K562 (cell line): ENCODE results near the gene SCYL1. TPM values are rescaled to one million over a fixed set of nuclear protein-coding genes. Genes with fewer than 3 reads are reported as not detected.

Experiments used
- ATF7 ChIP-seq: fragments of 450-650 bp; IDR thresholded peaks from 2 replicates; pipeline ENCODE4 v1.7.1; 2014; ENCODE audit warnings: mild to moderate bottlenecking, moderate library complexity
- CTBP1 ChIP-seq: fragments of 450-650 bp; IDR thresholded peaks from 2 replicates; pipeline ENCODE4 v1.6.1; 2016; ENCODE audit warnings: borderline replicate concordance
- E2F6 ChIP-seq, 2 experiments: IDR thresholded peaks; 2 replicates each; pipeline ENCODE4 v1.6.1; 2011; ENCODE audit warnings: borderline replicate concordance in 1 of 2, control low read depth in 1 of 2, low read depth in 1 of 2, low read length in 1 of 2, mild to moderate bottlenecking in 1 of 2, mixed read lengths in 1 of 2, moderate library complexity in 1 of 2; ENCODE audit not compliant: insufficient read depth in 1 of 2, insufficient read length in 1 of 2, poor library complexity in 1 of 2, severe bottlenecking in 1 of 2; ENCODE audit errors: extremely low read depth in 1 of 2
- ETS1 ChIP-seq: conservative IDR thresholded peaks from 2 replicates; pipeline ENCODE4 v1.6.1; 2011; ENCODE audit warnings: low read depth, mild to moderate bottlenecking, low read length; ENCODE audit not compliant: control insufficient read depth
- LEF1 ChIP-seq: fragments of 450-650 bp; IDR thresholded peaks from 2 replicates; pipeline ENCODE4 v1.6.1; 2016; ENCODE audit warnings: mild to moderate bottlenecking
- NRF1 ChIP-seq, 2 experiments: fragments of 450-650 bp; IDR thresholded peaks in 1 of 2; conservative IDR thresholded peaks in 1 of 2; 2 replicates each; pipeline ENCODE4 v1.6.1; 2014; ENCODE audit warnings: mild to moderate bottlenecking in 2 of 2
- POLR2G ChIP-seq: fragments of 200-400 bp; formaldehyde crosslinking; IDR thresholded peaks from 2 replicates; pipeline ENCODE4 v1.6.1; 2017; ENCODE audit warnings: low read depth, mild to moderate bottlenecking, antibody characterized with exemption, low read length, moderate library complexity
- RERE ChIP-seq: sonication (generic); formaldehyde crosslinking; IDR thresholded peaks from 2 replicates; pipeline ENCODE4 v1.8.0; 2023; ENCODE audit warnings: missing genetic modification reagents, mild to moderate bottlenecking, borderline replicate concordance
- SMARCA4 ChIP-seq: fragments of 450-650 bp; IDR thresholded peaks from 2 replicates; pipeline ENCODE4 v1.6.1; 2016
- TCF7 ChIP-seq: sonication (generic); IDR thresholded peaks from 2 replicates; pipeline ENCODE4 v1.6.1; 2016; ENCODE audit warnings: antibody characterized with exemption, borderline replicate concordance
- XRCC5 ChIP-seq: fragments of 200-400 bp; formaldehyde crosslinking; IDR thresholded peaks from 2 replicates; pipeline ENCODE4 v1.6.1; 2017; ENCODE audit warnings: low read depth, mild to moderate bottlenecking, low read length
- ZBTB5 ChIP-seq: fragments of 450-650 bp; IDR thresholded peaks from 2 replicates; pipeline ENCODE4 v1.6.1; 2017; ENCODE audit warnings: antibody characterized with exemption
- ZKSCAN8 ChIP-seq: fragments of 200-800 bp; sonication (Bioruptor generic); IDR thresholded peaks from 2 replicates; pipeline ENCODE4 v1.6.1; 2016; ENCODE audit warnings: missing genetic modification characterization, missing compliant biosample characterization
- ZNF740 ChIP-seq, 3 experiments: fragments of 200-800 bp in 1 of 3; sonication (Bioruptor generic) in 1 of 3; sonication (generic) in 1 of 3; formaldehyde crosslinking in 1 of 3; IDR thresholded peaks; 2 replicates each; pipeline versions ENCODE4 v1.6.1 to v1.8.0; 2016 to 2022; ENCODE audit warnings: mild to moderate bottlenecking in 2 of 3, missing compliant biosample characterization in 2 of 3, missing genetic modification characterization in 2 of 3, missing genetic modification reagents in 1 of 3
- polyA plus RNA-seq, 8 experiments: library from polyadenylated mRNA; depleted of rRNA in 4 of 8; stranded (reverse) in 5 of 8; unstranded in 3 of 8; fragments of >200 nt; fragmentation: Nextera tagmentation in 2 of 8; fragmentation: Illumina TruSeq in 1 of 8; extraction: Ambion mirVana in 2 of 8; extraction: Trizol in 1 of 8; gene quantifications; 2 replicates each; pipeline versions ENCODE4 v1.2.1 to v1.2.3, GENCODE V29; 2011 to 2014; ENCODE audit warnings: inconsistent platforms in 1 of 8, missing spikeins in 1 of 8
- total RNA-seq, 7 experiments: library from RNA; depleted of rRNA in 6 of 7; stranded (reverse); fragments of >200 nt in 6 of 7; fragmentation: Illumina TruSeq in 2 of 7; extraction: Trizol in 2 of 7; gene quantifications; 2 replicates each; pipeline versions ENCODE4 v1.2.1 to v1.2.3, GENCODE V29; 2011 to 2021; ENCODE audit warnings: low replicate concordance in 1 of 7

SCYL1 gene
- total and polyA plus RNA-seq, 9 of the 15 experiments (the other 6 are each of a cell fraction or from before 2014, with no cell fraction given): 1.9 to 145 (median 57.6) TPM

GRCh38 chr11:65569973-65570918, 45.4 kb downstream of the SCYL1 start, which contains the start of gene ZNRD2 (continued):
- no peak for TF ChIP-seq ZNF740 (CRISPR knock-in tag; IDR thresholded peaks at IDR 0.05)
- TF ChIP-seq ZNF740 (tag; IDR thresholded peaks at IDR 0.05): no peak
- TF ChIP-seq NRF1 (conservative IDR thresholded peaks at IDR 0.05 in 1 of 2, IDR thresholded peaks at IDR 0.05 in 1 of 2): peak; percentile 96 to 97
- peak; percentile 6 to 64 for TF ChIP-seq E2F6 (IDR thresholded peaks at IDR 0.05; ENCODE audit: borderline replicate concordance in 1 of 2, extremely low read depth in 1 of 2, insufficient read depth in 1 of 2, insufficient read length in 1 of 2, low read depth in 1 of 2, low read length in 1 of 2, poor library complexity in 1 of 2, severe bottlenecking in 1 of 2)
- peak; percentile 95 for TF ChIP-seq ATF7
- peak; percentile 93 for TF ChIP-seq XRCC5
- 0 out of 2 replicates have a peak, but pooled peaks have one; percentile 72 for TF ChIP-seq TCF7
- TF ChIP-seq RERE (CRISPR knock-in tag): no peak
- TF ChIP-seq ZKSCAN8 (CRISPR knock-in tag): no peak
- no peak for TF ChIP-seq LEF1
- TF ChIP-seq POLR2G: peak; percentile 87
- no peak for TF ChIP-seq SMARCA4
- TF ChIP-seq ETS1: peak; percentile 90; the same call in 1 of the 2 replicates
- TF ChIP-seq ZBTB5: no peak
- peak; percentile 95 for TF ChIP-seq CTBP1
